H1 (cell line): ENCODE results near the gene CCR1. TPM values are rescaled to one million over a fixed set of nuclear protein-coding genes. Genes with fewer than 3 reads are reported as not detected.

Experiments
- ATF2 ChIP-seq: IDR thresholded peaks from 2 replicates; pipeline ENCODE4 v1.6.1; 2012; ENCODE audit warnings: low read length, inconsistent platforms
- TBP ChIP-seq: IDR thresholded peaks from 2 replicates; pipeline ENCODE4 v1.6.1; 2011; ENCODE audit warnings: low read depth, low read length, improper control_type of control experiment
- polyA plus RNA-seq, 7 experiments: library from polyadenylated mRNA; depleted of rRNA in 3 of 7; stranded (reverse) in 5 of 7; unstranded in 2 of 7; fragments of >200 nt in 5 of 7; fragments of 200-250 nt in 2 of 7; gene quantifications; 1 replicate in 5 of 7; 2 replicates in 1 of 7; 4 replicates in 1 of 7; pipeline versions ENCODE4 v1.2.1 to v1.2.3, GENCODE V29; 2011 to 2013; ENCODE audit warnings: missing spikeins in 2 of 7, mixed read lengths in 2 of 7
- total RNA-seq: library from RNA; stranded (reverse); fragmentation: NEBNext Ultra II Directional; extraction: Animal tissue kit (Norgen Biotek cat#: 25700); gene quantifications from 2 replicates; pipeline ENCODE4 v1.2.1, GENCODE V29; 2021

CCR1 gene
- total and polyA plus RNA-seq, 2 of the 8 experiments (the other 6 are each of a cell fraction or from before 2014, with no cell fraction given) = not detected

DNA sequence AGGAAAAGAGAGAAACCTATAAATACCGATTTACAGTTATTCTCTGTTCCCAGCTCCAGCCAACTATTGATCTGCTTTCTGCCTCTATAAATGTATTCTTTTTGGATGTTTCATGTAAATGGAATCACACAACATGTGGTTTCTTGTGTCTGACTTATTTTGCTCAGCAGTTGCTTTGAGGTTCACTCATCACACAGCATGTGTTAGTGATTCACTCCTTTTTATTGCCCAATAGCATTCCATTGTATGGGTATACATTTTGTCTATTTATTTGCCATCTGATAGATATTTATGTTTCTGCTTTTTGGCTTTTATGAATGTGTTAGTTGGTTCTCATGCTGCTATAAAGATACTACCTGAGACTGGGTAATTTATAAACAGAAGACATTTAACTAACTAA, 23.6 kb downstream of the CCR1 start (continued):
- TF ChIP-seq ATF2 (no peak), TBP (no peak)
